SK-N-SH treated with all-trans-retinoic acid at 6 μM for 48 hours (cell line): ENCODE data around the gene DGKG.

Source experiments
- ATAC-seq: fragments of 200-7000 bp; cut with Tn5 transposase; 3 replicates; pipeline ENCODE4 v1.9.1; 2020; ENCODE audit warnings: mild to moderate bottlenecking, moderate library complexity
- ARNTL ChIP-seq: fragments of 450-650 bp; formaldehyde crosslinking; IDR thresholded peaks from 2 replicates; pipeline ENCODE4 v1.5.0; 2020; ENCODE audit warnings: low read depth, mild to moderate bottlenecking, moderate library complexity, borderline replicate concordance
- BACH2 ChIP-seq: fragments of 250-450 bp; sonication (Bioruptor Pico); IDR thresholded peaks from 2 replicates; pipeline ENCODE4 v1.9.0; 2021; ENCODE audit warnings: mild to moderate bottlenecking, borderline replicate concordance
- ESRRG ChIP-seq: fragments of 250-450 bp; sonication (Bioruptor Pico); IDR thresholded peaks from 2 replicates; pipeline ENCODE4 v1.6.1; 2021; ENCODE audit warnings: mild to moderate bottlenecking
- GLIS3 ChIP-seq: fragments of 250-450 bp; sonication (Bioruptor Pico); IDR thresholded peaks from 2 replicates; pipeline ENCODE4 v1.5.0; 2020; ENCODE audit warnings: mild to moderate bottlenecking, moderate library complexity
- ISL1 ChIP-seq: fragments of 250-450 bp; sonication (Bioruptor Pico); IDR thresholded peaks from 2 replicates; pipeline ENCODE4 v2.1.2; 2022; ENCODE audit warnings: mild to moderate bottlenecking, moderate library complexity
- PPARA ChIP-seq: fragments of 250-450 bp; sonication (Bioruptor Pico); IDR thresholded peaks from 2 replicates; pipeline ENCODE4 v1.5.0; 2020; ENCODE audit warnings: mild to moderate bottlenecking, borderline replicate concordance
- RARB ChIP-seq: fragments of 250-450 bp; sonication (Bioruptor Pico); IDR thresholded peaks from 2 replicates; pipeline ENCODE4 v1.8.0; 2021; ENCODE audit warnings: mild to moderate bottlenecking, moderate library complexity
- SNAI2 ChIP-seq: fragments of 250-450 bp; sonication (Bioruptor Pico); IDR thresholded peaks from 2 replicates; pipeline ENCODE4 v1.5.0; 2020; ENCODE audit warnings: mild to moderate bottlenecking, moderate library complexity
- TCF4 ChIP-seq: fragments of 250-450 bp; sonication (Bioruptor Pico); IDR thresholded peaks from 2 replicates; pipeline ENCODE4 v1.8.0; 2021; ENCODE audit warnings: mild to moderate bottlenecking, moderate library complexity, borderline replicate concordance
- TOX ChIP-seq: fragments of 250-450 bp; sonication (Bioruptor Pico); IDR thresholded peaks from 2 replicates; pipeline ENCODE4 v1.8.0; 2021; ENCODE audit warnings: mild to moderate bottlenecking, moderate library complexity, borderline replicate concordance
- ZC3H10 ChIP-seq: fragments of 250-450 bp; sonication (Bioruptor Pico); IDR thresholded peaks from 2 replicates; pipeline ENCODE4 v1.5.1; 2021; ENCODE audit warnings: mild to moderate bottlenecking, moderate library complexity
- ZFP3 ChIP-seq: fragments of 250-450 bp; sonication (Bioruptor Pico); IDR thresholded peaks from 2 replicates; pipeline ENCODE4 v1.5.0; 2020; ENCODE audit warnings: mild to moderate bottlenecking, moderate library complexity
- ZFP30 ChIP-seq: fragments of 450-650 bp; formaldehyde crosslinking; IDR thresholded peaks from 2 replicates; pipeline ENCODE4 v1.5.0; 2022; ENCODE audit warnings: mild to moderate bottlenecking, moderate library complexity
- ZNF565 ChIP-seq: fragments of 450-650 bp; formaldehyde crosslinking; conservative IDR thresholded peaks from 2 replicates; pipeline ENCODE4 v1.5.0; 2020; ENCODE audit warnings: low read depth, mild to moderate bottlenecking, moderate library complexity
- ZNF70 ChIP-seq: fragments of 450-650 bp; formaldehyde crosslinking; IDR thresholded peaks from 2 replicates; pipeline ENCODE4 v1.5.0; 2020; ENCODE audit warnings: mild to moderate bottlenecking, moderate library complexity
- ZNF8 ChIP-seq: fragments of 450-650 bp; formaldehyde crosslinking; IDR thresholded peaks from 2 replicates; pipeline ENCODE4 v1.5.0; 2020; ENCODE audit warnings: mild to moderate bottlenecking, moderate library complexity
- TF ChIP-seq, protein P1 (sequence below): fragments of 250-450 bp; sonication (Bioruptor Pico); IDR thresholded peaks from 2 replicates; pipeline ENCODE4 v1.5.1; 2021; ENCODE audit warnings: mild to moderate bottlenecking, moderate library complexity
- TF ChIP-seq, protein P2 (sequence below): fragments of 250-450 bp; sonication (Bioruptor Pico); IDR thresholded peaks from 2 replicates; pipeline ENCODE4 v1.8.0; 2020; ENCODE audit warnings: mild to moderate bottlenecking, moderate library complexity, borderline replicate concordance
- TF ChIP-seq, protein P3 (sequence below): fragments of 250-450 bp; sonication (Bioruptor Pico); IDR thresholded peaks from 2 replicates; pipeline ENCODE4 v1.8.0; 2021; ENCODE audit warnings: low read depth, mild to moderate bottlenecking, moderate library complexity, borderline replicate concordance
- TF ChIP-seq, protein P4 (sequence below): fragments of 250-450 bp; sonication (Bioruptor Pico); IDR thresholded peaks from 2 replicates; pipeline ENCODE4 v1.5.1; 2020; ENCODE audit warnings: low read depth, mild to moderate bottlenecking, moderate library complexity

The DGKG gene

DNA sequence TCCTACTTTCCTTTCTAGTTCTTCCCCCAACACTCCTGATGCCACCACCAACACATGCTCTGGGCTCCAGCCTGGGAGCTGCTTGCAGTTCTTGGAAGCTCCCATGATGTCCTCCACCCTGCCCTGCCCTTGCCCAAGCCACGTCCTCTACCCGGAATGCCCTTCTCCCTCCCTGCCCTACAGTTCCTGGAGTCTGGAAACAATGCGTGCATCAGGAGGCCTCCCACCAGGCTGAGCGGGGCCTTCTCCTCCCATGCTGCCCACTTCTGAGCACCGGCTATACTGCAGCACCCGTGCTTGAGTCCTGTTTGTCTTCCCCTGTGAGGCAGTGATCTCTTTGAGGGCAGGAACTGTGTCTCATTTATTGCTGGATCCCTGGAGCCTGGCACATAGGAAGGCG, 44.6 kb downstream of the DGKG start:
- no peak for TF ChIP-seq SNAI2
- TF ChIP-seq PPARA (CRISPR knock-in tag), result no peak
- TF ChIP-seq ARNTL (CRISPR knock-in tag), result no peak
- no peak for TF ChIP-seq ZNF70 (CRISPR knock-in tag)
- TF ChIP-seq ZC3H10 (CRISPR knock-in tag), result no peak
- ATAC-seq, result no peak

DNA sequence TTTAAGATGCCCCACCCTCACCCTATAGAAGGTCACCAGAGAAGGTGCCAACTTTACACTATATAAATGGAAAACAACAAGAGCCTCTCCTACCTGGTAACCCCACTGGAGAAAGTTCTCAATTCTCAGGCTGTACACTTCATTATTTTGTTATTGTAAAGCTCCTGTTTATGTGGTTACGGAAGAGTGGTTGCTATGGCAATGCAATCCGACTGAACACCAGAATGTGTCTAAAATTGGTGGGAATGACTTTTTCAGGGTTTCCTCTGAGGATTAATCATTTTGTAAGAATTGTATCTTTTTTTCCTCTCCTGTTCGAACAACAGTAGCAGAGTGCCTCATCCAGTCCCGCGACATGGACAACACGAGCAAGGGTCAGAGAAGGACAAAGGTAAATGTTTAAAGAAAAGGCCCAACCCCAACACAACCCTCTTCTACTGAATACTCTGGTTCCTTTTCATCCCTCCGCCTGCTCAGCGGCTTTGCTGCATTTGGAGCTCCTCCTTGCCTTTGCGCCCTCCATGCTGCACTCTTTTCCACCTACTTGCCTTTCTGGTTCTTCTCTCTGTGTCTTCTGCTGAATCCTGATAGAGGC, 45.3 kb downstream of the DGKG start:
- no peak for ATAC-seq
- TF ChIP-seq TCF4 (CRISPR knock-in tag), result no peak
- no peak for TF ChIP-seq ZC3H10 (CRISPR knock-in tag)
- TF ChIP-seq, protein P1, sequence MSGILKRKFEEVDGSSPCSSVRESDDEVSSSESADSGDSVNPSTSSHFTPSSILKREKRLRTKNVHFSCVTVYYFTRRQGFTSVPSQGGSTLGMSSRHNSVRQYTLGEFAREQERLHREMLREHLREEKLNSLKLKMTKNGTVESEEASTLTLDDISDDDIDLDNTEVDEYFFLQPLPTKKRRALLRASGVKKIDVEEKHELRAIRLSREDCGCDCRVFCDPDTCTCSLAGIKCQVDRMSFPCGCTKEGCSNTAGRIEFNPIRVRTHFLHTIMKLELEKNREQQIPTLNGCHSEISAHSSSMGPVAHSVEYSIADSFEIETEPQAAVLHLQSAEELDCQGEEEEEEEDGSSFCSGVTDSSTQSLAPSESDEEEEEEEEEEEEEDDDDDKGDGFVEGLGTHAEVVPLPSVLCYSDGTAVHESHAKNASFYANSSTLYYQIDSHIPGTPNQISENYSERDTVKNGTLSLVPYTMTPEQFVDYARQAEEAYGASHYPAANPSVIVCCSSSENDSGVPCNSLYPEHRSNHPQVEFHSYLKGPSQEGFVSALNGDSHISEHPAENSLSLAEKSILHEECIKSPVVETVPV (CRISPR knock-in tag), result no peak
- TF ChIP-seq GLIS3, result no peak
- TF ChIP-seq BACH2, result no peak
- TF ChIP-seq, protein P2, sequence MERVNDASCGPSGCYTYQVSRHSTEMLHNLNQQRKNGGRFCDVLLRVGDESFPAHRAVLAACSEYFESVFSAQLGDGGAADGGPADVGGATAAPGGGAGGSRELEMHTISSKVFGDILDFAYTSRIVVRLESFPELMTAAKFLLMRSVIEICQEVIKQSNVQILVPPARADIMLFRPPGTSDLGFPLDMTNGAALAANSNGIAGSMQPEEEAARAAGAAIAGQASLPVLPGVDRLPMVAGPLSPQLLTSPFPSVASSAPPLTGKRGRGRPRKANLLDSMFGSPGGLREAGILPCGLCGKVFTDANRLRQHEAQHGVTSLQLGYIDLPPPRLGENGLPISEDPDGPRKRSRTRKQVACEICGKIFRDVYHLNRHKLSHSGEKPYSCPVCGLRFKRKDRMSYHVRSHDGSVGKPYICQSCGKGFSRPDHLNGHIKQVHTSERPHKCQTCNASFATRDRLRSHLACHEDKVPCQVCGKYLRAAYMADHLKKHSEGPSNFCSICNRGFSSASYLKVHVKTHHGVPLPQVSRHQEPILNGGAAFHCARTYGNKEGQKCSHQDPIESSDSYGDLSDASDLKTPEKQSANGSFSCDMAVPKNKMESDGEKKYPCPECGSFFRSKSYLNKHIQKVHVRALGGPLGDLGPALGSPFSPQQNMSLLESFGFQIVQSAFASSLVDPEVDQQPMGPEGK (CRISPR knock-in tag), result no peak
- no peak for TF ChIP-seq ARNTL (CRISPR knock-in tag)
- TF ChIP-seq, protein P3, sequence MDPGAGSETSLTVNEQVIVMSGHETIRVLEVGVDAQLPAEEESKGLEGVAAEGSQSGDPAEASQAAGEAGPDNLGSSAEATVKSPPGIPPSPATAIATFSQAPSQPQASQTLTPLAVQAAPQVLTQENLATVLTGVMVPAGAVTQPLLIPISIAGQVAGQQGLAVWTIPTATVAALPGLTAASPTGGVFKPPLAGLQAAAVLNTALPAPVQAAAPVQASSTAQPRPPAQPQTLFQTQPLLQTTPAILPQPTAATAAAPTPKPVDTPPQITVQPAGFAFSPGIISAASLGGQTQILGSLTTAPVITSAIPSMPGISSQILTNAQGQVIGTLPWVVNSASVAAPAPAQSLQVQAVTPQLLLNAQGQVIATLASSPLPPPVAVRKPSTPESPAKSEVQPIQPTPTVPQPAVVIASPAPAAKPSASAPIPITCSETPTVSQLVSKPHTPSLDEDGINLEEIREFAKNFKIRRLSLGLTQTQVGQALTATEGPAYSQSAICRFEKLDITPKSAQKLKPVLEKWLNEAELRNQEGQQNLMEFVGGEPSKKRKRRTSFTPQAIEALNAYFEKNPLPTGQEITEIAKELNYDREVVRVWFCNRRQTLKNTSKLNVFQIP (CRISPR knock-in tag), result no peak
- no peak for TF ChIP-seq ZNF565 (CRISPR knock-in tag)
- no peak for TF ChIP-seq TOX
- TF ChIP-seq, protein P4, sequence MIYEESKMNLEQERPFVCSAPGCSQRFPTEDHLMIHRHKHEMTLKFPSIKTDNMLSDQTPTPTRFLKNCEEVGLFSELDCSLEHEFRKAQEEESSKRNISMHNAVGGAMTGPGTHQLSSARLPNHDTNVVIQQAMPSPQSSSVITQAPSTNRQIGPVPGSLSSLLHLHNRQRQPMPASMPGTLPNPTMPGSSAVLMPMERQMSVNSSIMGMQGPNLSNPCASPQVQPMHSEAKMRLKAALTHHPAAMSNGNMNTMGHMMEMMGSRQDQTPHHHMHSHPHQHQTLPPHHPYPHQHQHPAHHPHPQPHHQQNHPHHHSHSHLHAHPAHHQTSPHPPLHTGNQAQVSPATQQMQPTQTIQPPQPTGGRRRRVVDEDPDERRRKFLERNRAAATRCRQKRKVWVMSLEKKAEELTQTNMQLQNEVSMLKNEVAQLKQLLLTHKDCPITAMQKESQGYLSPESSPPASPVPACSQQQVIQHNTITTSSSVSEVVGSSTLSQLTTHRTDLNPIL, result no peak
- TF ChIP-seq ISL1, result no peak
- no peak for TF ChIP-seq ESRRG (CRISPR knock-in tag)
- TF ChIP-seq ZNF8 (CRISPR knock-in tag), result no peak

DNA sequence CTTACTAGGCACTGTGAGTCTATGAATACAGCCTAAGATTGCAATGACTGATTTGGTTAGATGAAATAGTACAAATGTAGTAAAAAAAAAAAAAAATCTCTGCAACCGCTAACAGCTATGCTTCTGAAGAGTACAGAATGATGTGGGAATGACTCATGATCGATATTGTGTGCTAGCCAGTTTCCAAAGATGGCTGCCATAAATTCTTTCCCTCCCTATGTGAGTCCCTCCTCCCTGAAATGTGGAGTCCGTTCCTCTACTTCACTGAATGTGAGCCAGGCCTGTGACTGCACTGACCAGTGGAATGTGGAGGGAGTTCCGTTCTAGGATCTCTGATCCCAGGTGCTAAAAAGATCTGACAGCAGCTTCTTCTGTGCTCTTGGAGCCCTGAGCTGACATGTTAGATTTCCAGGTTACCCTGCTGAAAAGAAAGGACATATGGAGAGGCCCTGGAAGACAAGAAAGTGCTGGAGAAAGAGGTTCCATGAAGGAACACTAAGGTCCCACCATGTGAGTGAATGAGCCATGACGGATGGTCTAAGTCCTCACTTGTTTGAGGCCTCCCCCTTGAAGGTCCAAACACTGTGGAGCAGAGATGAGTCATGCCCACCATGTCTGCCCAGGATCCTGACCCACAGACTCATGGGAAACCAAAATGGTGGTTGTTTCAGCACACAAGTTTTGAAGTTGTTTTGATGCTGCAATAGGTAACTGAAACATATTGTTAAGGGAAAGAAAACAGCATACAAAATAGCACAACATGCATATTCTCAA, 46.3 kb downstream of the DGKG start:
- TF ChIP-seq TOX, result no peak
- no peak for TF ChIP-seq ZNF70 (CRISPR knock-in tag)
- no peak for TF ChIP-seq ZFP30 (CRISPR knock-in tag)
- TF ChIP-seq ZNF565 (CRISPR knock-in tag), result no peak
- TF ChIP-seq, protein P2 (CRISPR knock-in tag), result no peak
- TF ChIP-seq SNAI2, result no peak
- TF ChIP-seq, all 23 proteins: peak for 0
- ATAC-seq, result no peak

DNA sequence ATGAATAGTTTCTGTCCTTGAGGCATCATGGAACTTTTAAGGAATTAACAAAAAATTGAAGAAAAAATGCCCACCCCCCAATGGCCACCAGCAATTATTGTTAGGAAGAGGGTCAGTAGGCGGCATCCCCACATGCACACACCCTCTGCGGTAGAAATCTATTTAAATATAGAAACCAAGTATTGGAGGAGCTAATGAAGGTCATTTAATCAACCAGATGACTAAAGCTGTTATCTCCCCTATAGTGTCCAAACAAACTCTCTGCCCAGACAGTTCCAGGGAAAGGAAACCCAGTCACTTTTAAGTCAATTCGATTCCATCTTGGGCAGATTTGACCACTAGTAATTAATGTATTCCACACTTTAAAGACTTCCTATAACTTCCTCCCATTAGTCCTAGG, 47.1 kb downstream of the DGKG start:
- no peak for ATAC-seq
- TF ChIP-seq ESRRG (CRISPR knock-in tag), result no peak
- no peak for TF ChIP-seq ZC3H10 (CRISPR knock-in tag)
- TF ChIP-seq ARNTL (CRISPR knock-in tag), result no peak
- TF ChIP-seq BACH2, result no peak
- TF ChIP-seq RARB (CRISPR knock-in tag), result no peak
- TF ChIP-seq ZFP3 (CRISPR knock-in tag), result no peak
- no peak for TF ChIP-seq ZFP30 (CRISPR knock-in tag)
- TF ChIP-seq, protein P3 (CRISPR knock-in tag), result no peak
- TF ChIP-seq ZNF70 (CRISPR knock-in tag), result no peak
- TF ChIP-seq SNAI2, result no peak
- TF ChIP-seq, all 23 proteins: peak for 0
